GM19438 (cell line): Measurements from ENCODE around the gene KLHDC8B.

Experiments used
- ATAC-seq: cut with Tn5 transposase; IDR thresholded peaks from one replicate; pipeline ENCODE4 v1.9.1; 2021; ENCODE audit warnings: low read depth; ENCODE audit not compliant: unreplicated experiment

KLHDC8B gene

GRCh38 chr3:49171119-49171774 is at the start of gene KLHDC8B:
KLHDC8B (plus strand) TSS chr3:49171598; CDS start chr3:49172770, 1,172 bp downstream.
- ATAC-seq = peak; percentile 66

- ATAC-seq = no peak
Observed at GRCh38 chr3:49122022-49122421, 49.4 kb upstream of the KLHDC8B start.

GRCh38 chr3:49122451-49122850 is 48.9 kb upstream of the KLHDC8B start:
- ATAC-seq = no peak

- no peak for ATAC-seq
Observed at GRCh38 chr3:49122886-49123545, 48.4 kb upstream of the KLHDC8B start.

- no peak for ATAC-seq
Observed at GRCh38 chr3:49123687-49124086, 47.7 kb upstream of the KLHDC8B start.

GRCh38 chr3:49124203-49124602 is 47.2 kb upstream of the KLHDC8B start:
- ATAC-seq = no peak

- no peak for ATAC-seq
Observed at GRCh38 chr3:49124991-49125670, 46.3 kb upstream of the KLHDC8B start.

- no peak for ATAC-seq
Observed at GRCh38 chr3:49131040-49131439, 40.4 kb upstream of the KLHDC8B start.

GRCh38 chr3:49131576-49131975 is 39.8 kb upstream of the KLHDC8B start:
- no peak for ATAC-seq

- ATAC-seq = no peak
Observed at GRCh38 chr3:49132073-49132436, 39.3 kb upstream of the KLHDC8B start.

GRCh38 chr3:49132437-49133225 is 38.8 kb upstream of the KLHDC8B start, which contains the start of gene LAMB2:
LAMB2 (minus strand) TSS chr3:49133050; CDS start chr3:49132867, 183 bp downstream.
- no peak for ATAC-seq

- ATAC-seq = no peak
Observed at GRCh38 chr3:49133226-49133951, 38.0 kb upstream of the KLHDC8B start.

- no peak for ATAC-seq
Observed at GRCh38 chr3:49134471-49135265, 36.7 kb upstream of the KLHDC8B start.

GRCh38 chr3:49135499-49135898 is 35.9 kb upstream of the KLHDC8B start:
- ATAC-seq = no peak

- no peak for ATAC-seq
Observed at GRCh38 chr3:49140080-49140479, 31.3 kb upstream of the KLHDC8B start.

GRCh38 chr3:49148159-49148558 is 23.2 kb upstream of the KLHDC8B start:
- no peak for ATAC-seq

- no peak for ATAC-seq
Observed at GRCh38 chr3:49151610-49152009, 19.8 kb upstream of the KLHDC8B start.

GRCh38 chr3:49153349-49153912 is 18.0 kb upstream of the KLHDC8B start:
- no peak for ATAC-seq

- no peak for ATAC-seq
Observed at GRCh38 chr3:49157289-49157688, 14.1 kb upstream of the KLHDC8B start.
